Stimulated activated CD4-positive, alpha-beta T cell treated with anti-CD3 and anti-CD28 coated beads, Interleukin-4, amount 100 ng/mL, for 1 hour (primary cell): ENCODE data around the gene RRBP1.

ENCODE experiments used
- DNase-seq: peaks from one replicate; pipeline ENCODE4 v3.0.0-alpha.2; 2020

RRBP1 gene

GRCh38 chr20:17631576-17632319 is 50.3 kb downstream of the RRBP1 start:
- no peak for DNase-seq

- no peak for DNase-seq
Observed at GRCh38 chr20:17630806-17631195, 51.2 kb downstream of the RRBP1 start.

GRCh38 chr20:17630151-17630805 is 51.8 kb downstream of the RRBP1 start:
- no peak for DNase-seq

- DNase-seq = no peak
Observed at GRCh38 chr20:17629678-17630089, 52.4 kb downstream of the RRBP1 start.

GRCh38 chr20:17629025-17629424 is 53.0 kb downstream of the RRBP1 start:
- DNase-seq = no peak

- no peak for DNase-seq
Observed at GRCh38 chr20:17628101-17628841, 53.8 kb downstream of the RRBP1 start.

GRCh38 chr20:17627101-17627955 is 54.7 kb downstream of the RRBP1 start:
- no peak for DNase-seq

GRCh38 chr20:17626217-17627007 is 55.6 kb downstream of the RRBP1 start:
- no peak for DNase-seq

- DNase-seq = no peak
Observed at GRCh38 chr20:17625246-17626051, 56.6 kb downstream of the RRBP1 start.

- no peak for DNase-seq
Observed at GRCh38 chr20:17624551-17625245, 57.3 kb downstream of the RRBP1 start.

GRCh38 chr20:17624070-17624469 is 58.0 kb downstream of the RRBP1 start:
- DNase-seq = no peak

GRCh38 chr20:17622851-17623508 is 59.1 kb downstream of the RRBP1 start:
- no peak for DNase-seq

GRCh38 chr20:17622086-17622850 is 59.8 kb downstream of the RRBP1 start:
- DNase-seq = no peak

- no peak for DNase-seq
Observed at GRCh38 chr20:17621229-17621968, 60.6 kb downstream of the RRBP1 start.

- DNase-seq = no peak
Observed at GRCh38 chr20:17620371-17621228, 61.4 kb downstream of the RRBP1 start.

GRCh38 chr20:17619351-17620093 is 62.5 kb downstream of the RRBP1 start:
- no peak for DNase-seq

- DNase-seq = no peak
Observed at GRCh38 chr20:17618673-17619013, 63.4 kb downstream of the RRBP1 start.
